NCI-H82 treated with DMSO at 0.1 percent for 48 hours (cell line): ENCODE measurements around the gene LIN9.

Experiments
- DNase-seq: peaks from one replicate; lab custom pipeline; 2025; ENCODE audit not compliant: unreplicated experiment; lab: John Stamatoyannopoulos, UW

The LIN9 gene

GRCh38 chr1:226320930-226321329, 12.0 kb upstream of the LIN9 start:
- no peak for DNase-seq

- DNase-seq = no peak
Measured at GRCh38 chr1:226318471-226318870, 9.5 kb upstream of the LIN9 start.

DNA sequence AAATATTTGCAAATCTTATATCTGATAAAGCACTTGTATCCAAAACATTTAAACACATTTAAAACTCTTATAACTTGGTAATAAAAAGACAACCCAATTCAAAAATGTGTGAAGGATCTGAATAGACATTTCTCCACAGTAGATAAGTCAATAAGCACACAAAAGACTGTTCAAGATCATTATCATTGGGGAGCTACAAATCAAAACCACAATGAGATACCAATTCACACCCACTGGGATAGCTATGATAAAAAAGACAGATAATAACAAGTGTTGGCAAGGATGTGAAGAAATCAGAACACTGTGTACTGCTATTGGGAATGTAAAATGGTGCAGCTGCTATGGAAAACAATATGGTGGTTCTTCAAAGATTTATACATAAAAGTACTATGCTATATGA, 5.1 kb upstream of the LIN9 start:
- no peak for DNase-seq

DNA sequence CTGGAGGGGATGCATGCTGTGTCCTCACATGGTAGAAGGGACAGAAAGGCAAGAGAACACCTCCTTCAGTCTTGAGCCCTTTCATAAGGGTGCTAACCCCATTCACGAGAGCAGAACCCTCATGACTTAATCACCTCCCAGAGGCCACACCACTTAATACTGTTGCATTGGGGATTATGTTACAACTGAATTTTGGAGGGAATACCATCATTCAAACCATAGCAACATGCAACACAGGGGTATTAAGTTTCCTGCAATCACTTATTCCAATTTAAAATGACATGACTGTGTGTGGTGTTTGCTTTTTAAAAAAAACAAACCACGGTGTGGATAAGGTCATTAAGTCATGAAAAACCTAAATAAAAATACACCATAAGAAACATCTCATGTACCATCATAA, 3.1 kb upstream of the LIN9 start:
- no peak for DNase-seq

DNA sequence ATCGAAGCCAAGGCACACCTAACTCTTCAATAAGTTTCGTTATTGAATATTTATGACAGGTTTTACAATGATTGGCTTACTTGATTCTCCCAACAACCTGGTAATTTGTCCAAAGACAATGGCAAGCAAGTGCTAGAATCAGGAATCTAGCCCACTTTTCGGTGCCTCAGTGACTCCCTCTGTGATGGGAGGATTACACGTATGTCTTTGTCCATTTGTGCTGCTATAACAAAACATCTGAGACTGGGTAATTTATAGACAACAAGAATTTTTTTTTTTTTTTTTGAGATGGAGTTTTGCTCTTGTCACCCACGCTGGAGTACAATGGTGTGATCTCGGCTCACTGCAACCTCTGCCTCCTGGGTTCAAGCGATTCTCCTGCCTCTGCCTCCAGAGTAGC, 2.4 kb upstream of the LIN9 start:
- DNase-seq = no peak

- DNase-seq = peak; percentile 98
Measured at GRCh38 chr1:226310637-226311195, 1.8 kb upstream of the LIN9 start.

DNA sequence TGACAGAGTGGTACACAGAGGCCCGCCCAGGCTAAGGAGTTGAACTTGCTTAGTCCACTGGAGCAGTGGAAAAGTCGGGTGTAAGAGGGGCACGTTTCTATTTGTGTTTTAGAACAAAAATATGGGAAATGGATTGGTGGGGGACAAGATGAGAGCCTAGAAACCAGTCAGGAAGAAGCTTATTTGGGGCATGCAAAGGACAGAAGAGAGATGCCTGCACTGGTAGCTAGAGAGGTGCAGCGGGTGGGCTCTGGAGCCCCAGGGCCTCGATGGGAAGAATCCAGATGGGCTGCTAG, 1.2 kb upstream of the LIN9 start:
- no peak for DNase-seq

DNA sequence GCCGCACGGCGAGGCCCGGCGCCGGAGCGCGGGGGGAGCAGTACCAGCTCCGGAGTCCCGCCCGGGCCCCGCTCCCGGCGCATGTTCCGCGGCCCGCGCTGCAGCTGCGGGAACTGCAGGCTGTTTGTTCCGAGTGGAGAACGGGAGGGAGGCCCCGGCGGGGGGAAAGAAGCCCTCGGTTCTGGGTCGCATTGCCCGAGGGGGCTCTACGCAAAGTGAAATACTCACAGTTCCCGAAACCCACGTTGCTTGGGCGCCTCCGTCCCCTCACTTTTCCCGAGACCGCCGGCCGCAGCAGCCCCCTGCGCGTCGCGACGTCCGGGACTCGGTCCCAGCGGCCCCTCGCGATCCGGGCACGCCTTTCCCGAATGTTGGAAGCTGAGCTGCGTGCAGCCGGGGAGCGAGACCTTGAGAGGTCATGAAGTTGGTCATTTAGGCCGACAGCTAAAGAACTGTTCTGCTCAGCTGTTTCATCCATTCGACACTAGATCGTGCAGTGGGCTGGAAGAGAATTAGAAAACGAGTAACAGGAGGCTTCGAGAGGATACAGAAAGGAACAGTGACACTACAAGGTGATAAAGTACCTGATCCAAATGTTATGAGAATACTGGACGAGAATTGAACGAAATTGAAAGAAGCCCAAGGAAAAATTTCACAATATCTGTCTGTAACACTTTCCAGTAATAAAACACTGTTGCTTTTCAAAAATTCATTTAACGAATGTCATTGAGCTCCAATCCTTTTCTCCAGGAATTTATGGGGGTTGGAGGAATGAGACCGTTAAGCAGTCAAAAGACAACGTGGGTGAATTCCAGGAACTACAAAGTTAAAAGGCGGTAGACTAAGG, 657 bp upstream of the LIN9 start:
- DNase-seq = peak; percentile 46

GRCh38 chr1:226308166-226308722, 720 bp downstream of the LIN9 start:
- DNase-seq = no peak

GRCh38 chr1:226306425-226306824, 2.5 kb downstream of the LIN9 start:
- DNase-seq = no peak

DNA sequence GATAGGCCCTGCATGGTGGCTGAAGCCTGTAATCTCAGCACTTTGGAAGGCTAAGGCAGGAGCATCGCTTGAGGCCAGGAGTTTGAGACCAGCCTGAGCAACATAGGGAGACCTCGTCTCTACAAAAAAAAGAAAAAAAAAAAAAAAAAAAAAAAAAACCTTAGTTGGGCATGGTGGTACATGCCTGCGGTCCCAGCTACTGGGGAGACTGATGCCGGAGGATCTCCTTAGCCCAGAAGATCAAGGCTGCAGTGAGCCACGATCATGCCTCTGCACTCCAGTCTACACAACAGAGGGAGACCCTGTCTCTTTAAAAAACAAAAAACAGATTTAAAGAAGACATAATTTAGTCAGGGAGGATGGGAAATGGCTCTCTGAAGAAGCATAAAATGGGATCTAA, 3.8 kb downstream of the LIN9 start:
- DNase-seq = no peak

- DNase-seq = no peak
Measured at GRCh38 chr1:226304291-226304955, 4.5 kb downstream of the LIN9 start.

DNA sequence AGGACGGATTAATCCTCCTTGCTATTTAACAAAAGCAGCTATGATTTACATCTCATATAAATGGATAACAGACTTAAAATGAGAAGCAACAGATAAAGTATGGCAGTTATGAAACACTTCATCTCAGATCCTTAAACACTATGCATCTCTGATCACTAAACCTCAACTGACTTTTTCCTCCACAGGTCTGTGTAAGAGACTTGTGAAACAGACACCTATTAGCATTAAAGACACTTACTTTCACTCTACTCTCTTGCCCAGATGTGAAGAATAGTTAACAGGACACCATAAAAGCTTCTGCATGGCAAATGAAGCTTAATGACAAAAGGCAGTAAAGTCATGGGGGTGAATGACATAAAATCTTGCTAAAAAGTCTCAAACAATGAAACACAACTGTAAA, 6.2 kb downstream of the LIN9 start:
- DNase-seq = no peak

GRCh38 chr1:226296911-226297310, 12.1 kb downstream of the LIN9 start:
- DNase-seq = no peak

- DNase-seq = no peak
Measured at GRCh38 chr1:226293553-226293920, 15.4 kb downstream of the LIN9 start.

DNA sequence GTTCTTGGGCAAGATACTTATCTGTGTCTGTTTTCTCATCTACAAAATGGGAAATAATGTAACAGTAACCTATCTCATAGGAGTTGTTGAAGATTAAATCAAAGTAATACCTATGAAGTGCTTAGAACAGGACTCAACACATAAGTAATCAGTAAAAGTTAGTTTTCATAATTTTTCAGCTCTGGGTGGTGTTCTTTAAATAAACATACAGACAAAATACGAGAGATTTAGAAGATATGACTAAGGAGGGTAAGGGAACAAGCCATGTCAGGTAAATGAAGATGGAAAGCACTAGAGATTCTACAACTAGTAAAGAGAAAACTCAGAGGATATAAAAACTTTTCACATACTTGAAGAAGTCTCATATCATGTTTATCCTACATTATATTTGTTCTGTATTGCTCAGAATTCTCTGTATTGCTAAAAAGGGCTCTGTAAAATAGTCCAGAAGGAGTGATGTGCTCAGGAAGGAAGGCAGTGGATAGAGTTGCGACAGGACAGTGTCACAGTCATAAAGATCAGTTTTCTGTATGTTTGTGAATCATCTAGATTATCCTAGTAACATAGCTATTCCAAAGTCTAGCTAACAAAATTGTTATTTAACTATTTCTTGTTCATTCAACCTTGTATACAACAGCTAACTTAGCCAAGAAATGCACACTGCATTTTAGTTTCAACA, 16.0 kb downstream of the LIN9 start:
- DNase-seq = no peak

DNA sequence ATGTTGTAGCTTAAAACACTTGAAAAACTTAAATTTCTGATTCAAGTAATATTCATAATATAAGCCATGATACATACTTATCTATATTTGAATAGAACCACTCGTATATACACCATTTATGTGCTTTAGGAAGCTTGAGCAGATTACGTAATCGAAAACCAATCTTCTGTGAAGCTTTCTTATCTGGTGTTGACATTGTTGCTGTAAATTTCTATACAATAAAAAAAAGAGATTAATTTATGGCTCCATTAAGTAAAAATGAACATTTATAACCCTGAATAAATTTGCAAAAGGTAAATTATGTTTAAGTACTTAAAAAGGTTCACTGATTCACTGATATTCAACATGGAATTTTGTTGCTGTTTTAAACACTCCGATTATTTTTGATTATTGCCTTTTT, 21.4 kb downstream of the LIN9 start:
- DNase-seq = no peak

GRCh38 chr1:226281058-226281457, 27.9 kb downstream of the LIN9 start:
- no peak for DNase-seq

GRCh38 chr1:226279498-226279897, 29.5 kb downstream of the LIN9 start:
- DNase-seq = no peak

DNA sequence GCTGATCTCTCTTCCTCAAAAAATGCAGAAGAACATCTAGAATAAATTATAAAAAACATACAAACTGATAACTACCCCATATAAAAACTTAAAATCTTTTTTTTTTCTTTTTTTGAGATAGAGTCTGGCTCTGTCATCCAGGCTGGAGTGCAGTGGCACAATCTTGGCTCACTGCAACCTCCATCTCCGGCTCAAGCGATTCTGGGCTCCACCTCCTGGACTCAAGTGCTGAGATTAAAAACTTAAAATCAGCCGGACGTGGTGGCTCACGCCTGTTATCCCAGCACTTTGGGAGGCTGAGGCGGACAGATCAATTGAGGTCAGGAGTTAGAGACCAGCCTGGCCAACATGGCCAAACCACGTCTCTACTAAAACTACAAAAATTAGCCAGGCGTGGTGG, 31.1 kb downstream of the LIN9 start:
- DNase-seq = no peak

GRCh38 chr1:226276987-226277386, 32.0 kb downstream of the LIN9 start:
- DNase-seq = no peak
